MM.1S (cell line): ENCODE data around the gene AUTS2.

Source experiments
- EZH2 ChIP-seq: fragments of 300-600 bp; sonication (generic); optimal IDR thresholded peaks from 2 replicates; pipeline ENCODE3; 2017; ENCODE audit warnings: low read depth, mild to moderate bottlenecking, antibody characterized with exemption, low read length, mixed read lengths
- EZH2phosphoT487 ChIP-seq: fragments of 300-600 bp; sonication (generic); IDR thresholded peaks from 2 replicates; pipeline ENCODE4 v1.6.1; 2018; ENCODE audit warnings: antibody characterized with exemption, low read length
- TF ChIP-seq, protein P1 (sequence below): fragments of 300-600 bp; sonication (generic); IDR thresholded peaks from 2 replicates; pipeline ENCODE4 v1.5.1; 2016; ENCODE audit warnings: antibody characterized with exemption, low read length, mixed read lengths

GRCh38 chr7:69588773-69589172, 9.5 kb upstream of the AUTS2 start:
- no peak for TF ChIP-seq EZH2
- TF ChIP-seq, protein P1, sequence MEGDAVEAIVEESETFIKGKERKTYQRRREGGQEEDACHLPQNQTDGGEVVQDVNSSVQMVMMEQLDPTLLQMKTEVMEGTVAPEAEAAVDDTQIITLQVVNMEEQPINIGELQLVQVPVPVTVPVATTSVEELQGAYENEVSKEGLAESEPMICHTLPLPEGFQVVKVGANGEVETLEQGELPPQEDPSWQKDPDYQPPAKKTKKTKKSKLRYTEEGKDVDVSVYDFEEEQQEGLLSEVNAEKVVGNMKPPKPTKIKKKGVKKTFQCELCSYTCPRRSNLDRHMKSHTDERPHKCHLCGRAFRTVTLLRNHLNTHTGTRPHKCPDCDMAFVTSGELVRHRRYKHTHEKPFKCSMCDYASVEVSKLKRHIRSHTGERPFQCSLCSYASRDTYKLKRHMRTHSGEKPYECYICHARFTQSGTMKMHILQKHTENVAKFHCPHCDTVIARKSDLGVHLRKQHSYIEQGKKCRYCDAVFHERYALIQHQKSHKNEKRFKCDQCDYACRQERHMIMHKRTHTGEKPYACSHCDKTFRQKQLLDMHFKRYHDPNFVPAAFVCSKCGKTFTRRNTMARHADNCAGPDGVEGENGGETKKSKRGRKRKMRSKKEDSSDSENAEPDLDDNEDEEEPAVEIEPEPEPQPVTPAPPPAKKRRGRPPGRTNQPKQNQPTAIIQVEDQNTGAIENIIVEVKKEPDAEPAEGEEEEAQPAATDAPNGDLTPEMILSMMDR, result no peak
- TF ChIP-seq EZH2phosphoT487, result no peak
